Testis (tissue), 2 donors: Measurements from ENCODE around the gene UBAC2.

Source experiments
- CTCF ChIP-seq, 3 experiments: fragments of 450-650 bp in 2 of 3; fragments of 200-600 bp in 1 of 3; sonication (generic) in 1 of 3; IDR thresholded peaks; one replicate each; pipeline ENCODE4 v1.5.1; 2016 to 2019; ENCODE audit warnings: antibody characterized with exemption in 3 of 3, mild to moderate bottlenecking in 2 of 3, moderate library complexity in 1 of 3
- POLR2A ChIP-seq: fragments of 450-650 bp; IDR thresholded peaks from one replicate; pipeline ENCODE4 v1.6.1; 2017; ENCODE audit warnings: antibody characterized with exemption, mild to moderate bottlenecking, moderate library complexity

- no peak for TF ChIP-seq CTCF (IDR thresholded peaks at IDR 0.05)
- no peak for TF ChIP-seq POLR2A
Observed at GRCh38 chr13:99339736-99340397, 139.2 kb downstream of the UBAC2 start.
